Measurements from ENCODE around the gene KLHL5.
"Not testable (repeated sequence)": the region's sequence is repeated elsewhere in the genome, so short reads cannot be mapped to it uniquely, and the experiment has no call there.

KLHL5 gene

DNA sequence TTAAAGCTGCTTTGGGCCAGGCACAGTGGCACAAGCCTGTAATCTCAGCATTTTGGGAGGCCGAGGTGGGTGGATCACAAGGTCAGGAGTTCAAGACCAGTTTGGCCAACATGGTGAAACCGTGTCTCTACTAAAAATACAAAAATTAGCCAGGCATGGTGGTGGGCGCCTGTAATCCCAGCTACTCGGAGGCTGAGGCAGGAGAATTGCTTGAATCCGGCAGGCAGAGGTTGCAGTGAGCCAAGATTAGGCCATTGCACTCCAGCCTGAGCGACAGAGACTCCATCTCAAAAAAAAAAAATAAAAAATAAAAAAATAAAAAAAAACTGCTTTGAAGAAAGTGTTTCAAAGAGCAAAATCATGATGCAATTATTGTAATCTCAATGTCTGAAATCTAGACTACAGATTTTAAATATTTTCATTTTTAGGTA, 30.4 kb upstream of the KLHL5 start:
- H3K4me3 ChIP-seq (ENCODE audit: low read length); H3K27me3 ChIP-seq (ENCODE audit: control insufficient read depth, insufficient read depth, low read length); H3K9ac ChIP-seq (ENCODE audit: low read length); H3K9me3 ChIP-seq (ENCODE audit: control insufficient read depth, low read length); H3K36me3 ChIP-seq (ENCODE audit: control insufficient read depth, insufficient read depth, low read length); H3K4me1 ChIP-seq (ENCODE audit: control insufficient read depth, insufficient read depth, low read length): not testable (repeated sequence)

DNA sequence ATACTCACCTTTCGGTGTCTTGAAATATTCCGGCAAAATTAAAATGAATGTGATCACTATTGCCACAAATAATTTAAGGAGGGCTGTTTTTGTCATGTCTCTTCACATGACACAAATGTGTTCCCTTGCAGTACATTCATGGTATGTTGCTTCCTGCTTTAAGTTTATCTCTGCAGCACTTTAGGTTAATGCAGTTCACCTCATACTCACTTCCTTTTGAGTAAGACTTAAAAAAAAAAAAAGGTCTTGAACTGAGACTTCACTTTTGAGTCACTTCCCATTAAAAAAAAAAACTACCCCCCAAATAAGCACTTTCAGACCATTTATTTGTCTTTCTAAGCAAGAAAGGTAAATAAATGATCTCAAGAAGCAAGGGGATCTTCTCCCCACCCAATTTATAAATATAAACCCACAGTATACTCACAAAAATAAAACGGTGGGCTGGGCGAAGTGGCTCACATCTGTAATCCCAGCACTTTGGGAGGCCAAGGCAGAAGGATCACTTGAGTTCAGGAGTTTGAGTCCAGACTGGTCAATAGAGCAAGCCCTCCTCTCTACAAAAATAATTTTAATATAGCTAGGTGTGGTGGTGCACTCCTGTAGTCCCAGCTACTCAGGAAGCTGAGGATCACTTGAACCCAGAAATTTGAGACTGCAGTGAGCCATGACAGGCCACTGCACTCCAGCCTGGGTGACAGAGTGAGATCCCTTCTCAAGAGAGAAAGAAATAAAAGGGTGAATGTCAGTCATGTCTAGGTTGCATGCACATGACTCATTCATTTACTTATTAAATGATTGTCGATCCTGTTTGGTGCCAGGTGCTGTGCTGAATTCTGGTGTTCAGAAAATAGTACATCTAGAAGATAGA, 29.6 kb upstream of the KLHL5 start, which contains the start of gene TMEM156:
TMEM156 (minus strand) TSS at position 192 of the 868 bp plus-strand sequence; CDS start at position 96, 96 bp downstream.
- Histone ChIP-seq H3K4me3 (ENCODE audit: low read length) (no peak within 1 kb of the TSS), H3K9ac (ENCODE audit: low read length) (no peak within 1 kb of the TSS), H3K4me1 (ENCODE audit: control insufficient read depth, insufficient read depth, low read length) (peaks cover 9% of the 10 kb centered on the region), H3K27me3 (ENCODE audit: control insufficient read depth, insufficient read depth, low read length) (no peaks in the 10 kb centered on the region), H3K9me3 (ENCODE audit: control insufficient read depth, low read length) (no peaks in the 10 kb centered on the region), H3K36me3 (ENCODE audit: control insufficient read depth, insufficient read depth, low read length) (no peaks in the 10 kb centered on the region)

DNA sequence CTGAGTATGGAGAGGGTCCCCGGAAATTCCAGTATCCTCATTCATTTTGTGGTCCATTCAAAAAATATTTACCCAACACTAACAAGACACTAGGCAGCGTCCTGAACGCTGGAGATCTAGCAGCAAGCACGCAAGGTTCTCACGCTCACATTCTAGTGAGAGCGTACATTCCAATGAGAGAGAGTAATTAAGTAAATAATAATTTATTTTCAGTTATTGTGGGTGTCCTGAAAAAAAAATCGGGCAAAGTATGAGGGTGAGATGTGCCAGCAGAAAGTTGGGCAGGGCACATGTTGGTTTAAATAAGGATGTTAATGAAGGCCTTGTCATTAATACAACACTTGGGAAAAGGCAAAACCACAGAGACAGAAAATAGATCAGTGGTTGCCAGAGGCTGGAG, 25.9 kb upstream of the KLHL5 start:
- Histone ChIP-seq H3K4me1 (ENCODE audit: control insufficient read depth, insufficient read depth, low read length) (peaks cover 9% of the 10 kb centered on the region), H3K27me3 (ENCODE audit: control insufficient read depth, insufficient read depth, low read length) (no peaks in the 10 kb centered on the region), H3K9ac (ENCODE audit: low read length) (no peak overlapping the region), H3K4me3 (ENCODE audit: low read length) (no peak overlapping the region), H3K9me3 (ENCODE audit: control insufficient read depth, low read length) (no peaks in the 10 kb centered on the region), H3K36me3 (ENCODE audit: control insufficient read depth, insufficient read depth, low read length) (no peaks in the 10 kb centered on the region)

DNA sequence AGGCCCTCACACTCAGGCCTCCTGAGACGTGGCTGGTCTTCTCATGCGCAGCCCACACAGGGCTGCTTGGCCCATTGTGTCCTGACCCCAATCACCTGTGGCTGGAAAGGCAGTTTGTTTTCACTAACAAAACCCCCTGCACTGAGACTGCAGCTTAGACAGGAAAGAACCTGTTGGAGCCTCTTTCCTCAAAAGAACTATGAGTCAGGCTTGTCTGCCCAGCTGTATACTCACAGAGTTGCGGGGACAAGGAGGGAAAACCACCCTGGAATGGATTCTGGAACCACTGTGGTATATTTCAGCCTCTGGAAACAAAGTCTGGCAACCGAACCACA, 24.6 kb upstream of the KLHL5 start:
- Histone ChIP-seq H3K36me3 (ENCODE audit: control insufficient read depth, insufficient read depth, low read length) (no peaks in the 10 kb centered on the region), H3K4me3 (ENCODE audit: low read length) (no peak overlapping the region), H3K27me3 (ENCODE audit: control insufficient read depth, insufficient read depth, low read length) (no peaks in the 10 kb centered on the region), H3K9me3 (ENCODE audit: control insufficient read depth, low read length) (no peaks in the 10 kb centered on the region), H3K9ac (ENCODE audit: low read length) (no peak overlapping the region), H3K4me1 (ENCODE audit: control insufficient read depth, insufficient read depth, low read length) (peaks cover 3% of the 10 kb centered on the region)

DNA sequence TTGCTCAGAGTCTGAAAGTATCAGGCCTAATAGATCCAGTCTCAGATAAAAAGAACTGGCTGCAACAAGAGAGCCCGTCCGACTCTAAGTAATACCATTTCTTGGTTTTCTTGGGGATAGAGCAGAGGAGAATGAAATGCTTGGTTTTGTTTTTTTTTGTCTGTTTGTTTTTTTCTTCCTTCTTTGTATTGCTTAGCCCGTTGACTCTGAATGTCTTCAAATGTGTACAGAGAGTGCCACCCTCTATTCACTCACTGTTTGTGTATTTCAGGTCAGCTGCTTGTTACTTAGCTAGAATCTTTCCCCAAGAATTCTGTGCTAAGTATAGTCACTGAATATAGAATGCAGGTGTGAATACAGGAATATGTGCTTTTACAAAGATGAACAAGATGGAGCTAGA, 24.1 kb upstream of the KLHL5 start:
- no peak overlapping the region for H3K9ac ChIP-seq (ENCODE audit: low read length)
- no peaks in the 10 kb centered on the region for H3K36me3 ChIP-seq (ENCODE audit: control insufficient read depth, insufficient read depth, low read length)
- no peaks in the 10 kb centered on the region for H3K27me3 ChIP-seq (ENCODE audit: control insufficient read depth, insufficient read depth, low read length)
- H3K9me3 ChIP-seq (ENCODE audit: control insufficient read depth, low read length), result no peaks in the 10 kb centered on the region
- no peaks in the 10 kb centered on the region for H3K4me1 ChIP-seq (ENCODE audit: control insufficient read depth, insufficient read depth, low read length)
- no peak overlapping the region for H3K4me3 ChIP-seq (ENCODE audit: low read length)

DNA sequence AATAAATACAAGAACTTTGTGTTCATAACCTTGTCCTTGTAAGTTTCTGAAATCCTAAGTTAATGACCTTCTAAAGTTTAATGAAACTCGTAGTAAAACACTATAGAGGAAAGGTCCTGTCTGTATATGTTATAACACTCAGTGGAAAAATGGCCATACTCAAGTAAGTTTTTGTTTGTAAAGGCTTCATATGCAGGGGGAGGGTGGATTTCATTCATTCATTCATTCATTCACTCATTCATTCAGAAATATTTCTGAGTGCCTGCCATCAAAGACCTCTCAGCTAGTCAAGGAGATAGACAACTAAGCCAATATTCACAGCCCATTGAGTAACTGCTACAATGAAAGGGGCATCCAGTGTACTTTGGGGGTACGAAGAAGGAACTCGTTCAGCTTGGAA, 22.9 kb upstream of the KLHL5 start:
- no peak overlapping the region for H3K4me3 ChIP-seq (ENCODE audit: low read length)
- no peaks in the 10 kb centered on the region for H3K9me3 ChIP-seq (ENCODE audit: control insufficient read depth, low read length)
- no peaks in the 10 kb centered on the region for H3K27me3 ChIP-seq (ENCODE audit: control insufficient read depth, insufficient read depth, low read length)
- H3K4me1 ChIP-seq (ENCODE audit: control insufficient read depth, insufficient read depth, low read length), result peaks cover 10% of the 10 kb centered on the region
- no peak overlapping the region for H3K9ac ChIP-seq (ENCODE audit: low read length)
- H3K36me3 ChIP-seq (ENCODE audit: control insufficient read depth, insufficient read depth, low read length), result no peaks in the 10 kb centered on the region

DNA sequence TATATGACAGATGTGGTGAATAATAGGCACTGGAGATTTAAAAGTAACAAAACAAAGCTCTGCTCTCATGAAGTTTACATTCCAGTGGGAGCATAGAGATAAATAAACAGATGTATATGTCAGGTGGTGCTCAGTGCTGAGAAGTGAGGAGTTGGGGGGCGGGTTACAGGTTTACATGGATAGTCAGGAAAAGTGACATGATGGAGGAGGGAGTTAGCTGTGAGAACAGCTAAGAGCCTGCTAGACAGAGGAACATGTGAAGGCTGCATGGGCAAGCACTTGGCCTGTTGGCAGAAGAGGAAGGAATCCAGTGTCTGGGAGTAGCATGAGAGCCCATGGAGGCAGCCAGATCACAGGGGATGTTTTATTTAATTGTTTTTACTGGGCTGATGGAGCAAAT, 19.7 kb upstream of the KLHL5 start:
- Histone ChIP-seq H3K36me3 (ENCODE audit: control insufficient read depth, insufficient read depth, low read length) (no peaks in the 10 kb centered on the region), H3K9me3 (ENCODE audit: control insufficient read depth, low read length) (no peaks in the 10 kb centered on the region), H3K9ac (ENCODE audit: low read length) (no peak overlapping the region), H3K4me1 (ENCODE audit: control insufficient read depth, insufficient read depth, low read length) (peaks cover 12% of the 10 kb centered on the region), H3K27me3 (ENCODE audit: control insufficient read depth, insufficient read depth, low read length) (no peaks in the 10 kb centered on the region), H3K4me3 (ENCODE audit: low read length) (no peak overlapping the region)

DNA sequence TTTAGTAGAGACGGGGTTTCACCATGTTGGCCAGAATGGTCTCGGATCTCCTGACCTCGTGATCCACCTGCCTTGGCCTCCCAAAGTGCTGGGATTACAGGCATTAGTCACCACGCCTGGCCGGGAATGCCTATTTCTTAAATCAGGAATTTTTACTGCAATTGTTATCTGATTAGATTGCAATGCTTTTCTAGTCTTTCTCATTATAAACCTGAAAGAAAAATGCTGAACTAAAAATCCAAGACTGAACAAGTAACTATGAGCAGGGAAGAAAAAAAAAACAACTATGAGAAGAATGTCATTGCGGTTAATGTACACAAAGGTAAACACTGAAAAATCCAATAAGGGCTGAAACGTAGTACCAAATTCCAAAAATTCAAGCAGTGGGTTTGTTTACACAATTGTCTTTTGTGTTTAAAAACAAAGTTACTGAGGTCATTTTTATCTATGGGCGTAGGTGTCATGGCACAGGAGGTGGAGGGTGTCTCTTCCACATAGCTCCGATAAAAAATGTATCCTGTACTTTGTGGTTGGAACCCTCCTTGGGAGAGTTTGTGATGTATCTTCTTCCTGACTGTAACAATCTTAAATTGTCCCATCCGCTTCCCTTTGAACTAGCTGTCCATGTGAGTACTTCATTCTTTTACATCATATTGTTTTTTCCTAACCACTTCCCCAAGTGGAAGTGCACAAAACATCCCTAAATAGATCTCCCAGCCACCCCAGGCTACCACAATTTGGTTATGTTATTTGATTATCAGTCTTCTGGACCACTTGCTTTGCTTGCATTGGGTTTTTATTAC, 18.8 kb upstream of the KLHL5 start:
- no peaks in the 10 kb centered on the region for H3K36me3 ChIP-seq (ENCODE audit: control insufficient read depth, insufficient read depth, low read length)
- H3K9me3 ChIP-seq (ENCODE audit: control insufficient read depth, low read length), result no peaks in the 10 kb centered on the region
- no peaks in the 10 kb centered on the region for H3K27me3 ChIP-seq (ENCODE audit: control insufficient read depth, insufficient read depth, low read length)
- peaks cover 14% of the 10 kb centered on the region for H3K4me1 ChIP-seq (ENCODE audit: control insufficient read depth, insufficient read depth, low read length)
- H3K4me3 ChIP-seq (ENCODE audit: low read length), result no peak overlapping the region
- no peak overlapping the region for H3K9ac ChIP-seq (ENCODE audit: low read length)

DNA sequence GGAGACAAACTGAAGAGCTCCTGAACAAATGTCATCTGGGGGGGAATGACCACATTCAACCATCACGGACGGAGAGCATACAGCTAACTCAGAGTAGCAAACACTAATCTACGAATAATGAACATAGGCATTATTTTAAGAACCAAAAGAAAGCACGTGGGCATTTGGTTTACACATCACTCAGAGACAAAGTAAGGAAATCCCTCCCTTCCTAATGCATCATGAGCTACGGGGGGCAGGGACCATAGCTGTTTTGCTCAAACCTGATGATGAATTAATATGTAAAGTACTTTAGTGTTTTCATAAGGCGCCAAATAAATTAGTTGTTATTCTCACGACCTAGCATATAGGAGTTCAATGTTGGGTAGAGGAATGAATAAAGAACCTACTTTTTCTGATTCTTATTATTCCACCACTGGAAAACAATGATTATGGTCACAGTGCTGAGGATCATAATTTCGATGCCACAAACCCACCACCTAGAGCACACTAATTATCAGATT, 18.1 kb upstream of the KLHL5 start:
- peaks cover 16% of the 10 kb centered on the region for H3K4me1 ChIP-seq (ENCODE audit: control insufficient read depth, insufficient read depth, low read length)
- no peaks in the 10 kb centered on the region for H3K36me3 ChIP-seq (ENCODE audit: control insufficient read depth, insufficient read depth, low read length)
- peak overlapping the region; percentile 54 for H3K9ac ChIP-seq (ENCODE audit: low read length)
- H3K27me3 ChIP-seq (ENCODE audit: control insufficient read depth, insufficient read depth, low read length), result no peaks in the 10 kb centered on the region
- H3K9me3 ChIP-seq (ENCODE audit: control insufficient read depth, low read length), result no peaks in the 10 kb centered on the region
- peak overlapping the region; percentile 2 for H3K4me3 ChIP-seq (ENCODE audit: low read length)

DNA sequence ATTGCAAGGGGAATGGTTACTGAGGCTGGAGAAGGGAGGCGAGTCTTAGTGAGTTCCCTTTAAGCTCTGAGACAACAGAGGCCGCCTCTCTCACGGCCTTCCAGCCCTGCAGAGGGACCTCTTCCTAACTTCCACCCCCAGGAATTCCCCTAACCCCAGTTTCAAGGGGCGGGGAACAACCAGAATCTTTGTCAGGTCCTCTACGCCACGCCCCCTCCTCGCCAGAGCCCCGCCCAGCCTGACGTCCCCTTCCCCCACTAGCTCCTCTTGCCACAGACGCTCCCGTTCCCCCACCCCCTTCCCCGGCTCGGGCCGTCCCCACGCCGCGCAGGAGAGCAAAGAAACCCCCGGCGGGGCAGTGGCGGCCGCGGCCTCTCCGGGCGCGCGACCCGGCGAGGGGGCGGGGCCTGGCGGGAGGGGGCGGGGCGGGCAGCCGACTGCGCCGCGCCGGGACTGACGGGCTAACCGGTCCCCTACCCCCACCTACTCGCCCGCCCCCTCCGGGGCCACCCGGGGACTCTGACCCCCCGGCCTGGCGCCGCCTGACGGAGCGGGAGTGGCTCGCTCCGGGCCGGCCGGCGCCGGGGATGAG, 17.6 kb upstream of the KLHL5 start:
- H3K9me3 ChIP-seq (ENCODE audit: control insufficient read depth, low read length), result no peaks in the 10 kb centered on the region
- H3K4me3 ChIP-seq (ENCODE audit: low read length), result peak overlapping the region; percentile 2
- no peaks in the 10 kb centered on the region for H3K36me3 ChIP-seq (ENCODE audit: control insufficient read depth, insufficient read depth, low read length)
- peak overlapping the region; percentile 54 for H3K9ac ChIP-seq (ENCODE audit: low read length)
- H3K4me1 ChIP-seq (ENCODE audit: control insufficient read depth, insufficient read depth, low read length), result peaks cover 16% of the 10 kb centered on the region
- no peaks in the 10 kb centered on the region for H3K27me3 ChIP-seq (ENCODE audit: control insufficient read depth, insufficient read depth, low read length)

DNA sequence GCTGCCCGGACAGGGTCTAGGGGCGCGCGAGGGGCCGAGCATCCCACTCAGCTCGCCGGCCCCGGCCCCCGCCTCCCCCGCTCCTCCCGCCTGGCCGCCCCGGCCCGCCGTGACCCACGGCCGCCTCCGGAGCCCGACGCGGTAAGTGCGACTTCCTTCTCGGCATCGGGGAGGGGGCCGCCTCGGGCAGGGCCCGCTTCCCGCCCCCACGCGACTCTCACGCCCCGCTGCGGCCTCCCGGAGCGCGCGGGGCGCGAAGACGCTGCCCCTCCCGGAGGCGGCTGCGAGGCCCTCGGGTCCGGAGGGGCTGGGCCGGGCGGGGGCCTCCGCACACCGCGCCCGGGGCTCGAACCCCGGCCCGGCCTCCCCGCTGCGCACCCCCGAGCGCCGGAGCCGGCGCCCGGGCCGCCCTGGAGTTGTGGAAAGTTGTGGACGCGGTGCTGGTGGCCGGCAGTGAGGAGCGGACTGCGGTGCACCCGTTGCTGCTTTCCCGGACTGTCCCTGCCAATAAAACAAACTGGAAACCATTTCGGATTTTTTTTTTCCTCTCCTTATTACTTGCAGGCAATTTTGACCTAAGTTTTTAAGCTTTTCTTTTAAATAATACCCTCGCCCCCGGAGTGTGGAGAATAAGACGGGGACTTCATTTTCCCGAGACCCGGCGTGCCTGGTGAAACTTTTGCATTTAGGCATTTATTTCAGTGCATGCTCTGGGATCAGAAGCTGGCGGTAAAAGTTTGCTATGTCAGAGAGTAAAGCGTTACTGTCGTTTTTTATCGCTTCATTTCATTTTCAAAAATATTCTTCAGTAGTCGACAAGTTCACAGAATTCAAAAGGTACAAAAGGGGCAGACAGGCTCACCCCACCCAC, 16.8 kb upstream of the KLHL5 start:
- Histone ChIP-seq H3K27me3 (ENCODE audit: control insufficient read depth, insufficient read depth, low read length) (no peaks in the 10 kb centered on the region), H3K4me3 (ENCODE audit: low read length) (no peak overlapping the region), H3K36me3 (ENCODE audit: control insufficient read depth, insufficient read depth, low read length) (no peaks in the 10 kb centered on the region), H3K4me1 (ENCODE audit: control insufficient read depth, insufficient read depth, low read length) (peaks cover 16% of the 10 kb centered on the region), H3K9ac (ENCODE audit: low read length) (peak overlapping the region; percentile 64), H3K9me3 (ENCODE audit: control insufficient read depth, low read length) (no peaks in the 10 kb centered on the region)
